ENCODE results near the gene MIP.
"Not testable (repeated sequence)": the region's sequence is repeated elsewhere in the genome, so short reads cannot be mapped to it uniquely, and the experiment has no call there.

MIP gene

GRCh38 chr12:56401612-56402011 lies 52.8 kb downstream of the MIP start:
- not testable (repeated sequence) for DNase-seq

GRCh38 chr12:56401125-56401524 lies 53.3 kb downstream of the MIP start:
- not testable (repeated sequence) for DNase-seq

All from KG1 (cell line).